Measurements from ENCODE around the gene MRPL46. TPM values are rescaled to one million over a fixed set of nuclear protein-coding genes. Genes with fewer than 3 reads are reported as not detected.

The MRPL46 gene
- total RNA-seq, 1 experiment from 2014 or later = 30.5 TPM

- Histone ChIP-seq H3K4me1 (ENCODE audit: control insufficient read depth in 1 of 2, insufficient read depth in 2 of 2, low read length in 2 of 2) (peaks cover 0 to 8% of the 10 kb centered on the region in 2 experiments; a peak in 2 of 4 replicates), H3K27ac (ENCODE audit: low read depth, low read length) (no peak overlapping the region), H3K9me2 (ENCODE audit: insufficient read depth) (no peaks in the 10 kb centered on the region), H3K9ac (ENCODE audit: low read length) (no peak overlapping the region), H3K4me3 (replicated peaks in 1 of 2; ENCODE audit: low read depth in 1 of 2, low read length in 2 of 2) (no peak overlapping the region), H3K27me3 (ENCODE audit: insufficient read depth, low read length) (no peaks in the 10 kb centered on the region), H3K9me3 (ENCODE audit: control insufficient read depth in 1 of 2, insufficient read depth in 1 of 2, low read depth in 1 of 2, low read length in 2 of 2) (no peaks in the 10 kb centered on the region), H3K4me2 (ENCODE audit: low read length) (peak overlapping the region; percentile 31; the same call in 1 of the 2 replicates), H2AFZ (ENCODE audit: low read depth, low read length, poor library complexity, severe bottlenecking) (no peak overlapping the region), H3K36me3 (ENCODE audit: control insufficient read depth in 1 of 2, insufficient read depth in 2 of 2, low read length in 2 of 2) (no peaks in the 10 kb centered on the region), H3K79me2 (ENCODE audit: insufficient read depth, low read length) (no peaks in the 10 kb centered on the region), H4K20me1 (ENCODE audit: insufficient read depth) (no peaks in the 10 kb centered on the region)
- ChIA-PET CTCF (no interaction called here), RAD21 (ENCODE audit: low non-redundant PET in 1 of 2, low total read pairs in 2 of 2, uncharacterized antibody in 2 of 2, unreplicated experiment in 2 of 2) (no interaction called here), POLR2A (no interaction called here)
- TF ChIP-seq CTCF (IDR thresholded peaks at IDR 0.05 in 2 of 3, conservative IDR thresholded peaks at IDR 0.05 in 1 of 3; ENCODE audit: borderline replicate concordance in 1 of 3, insufficient read depth in 1 of 3, low read depth in 2 of 3, low read length in 2 of 3) (peak in 1 of 3 experiments; percentile 26; a peak in 2 of 6 replicates), REST (IDR thresholded peaks at IDR 0.05; ENCODE audit: low read depth) (no peak)
- intact Hi-C loops (cut with micrococcal nuclease) = no loop called here
- peak; percentile 66 for ATAC-seq
- no TSS peak for BruUV-seq (replicated peaks)
- no peak for DNase-seq (ENCODE audit: low read depth, low spot score)
Measured at GRCh38 chr15:88487178-88487795, 20.1 kb upstream of the MRPL46 start.

Data from HCT116 (cell line).